ENCODE results near the gene SIPA1.
"Not testable (repeated sequence)": the region's sequence is repeated elsewhere in the genome, so short reads cannot be mapped to it uniquely, and the experiment has no call there.

SIPA1 gene

GRCh38 chr11:65624931-65625627, 12.8 kb upstream of the SIPA1 start:
- Mint-ChIP-seq H3K27me3 (ENCODE audit: low read depth) (no peaks in the 10 kb centered on the region), H3K4me3 (no peak overlapping the region), H3K4me1 (ENCODE audit: low read depth) (no peaks in the 10 kb centered on the region), H3K36me3 (ENCODE audit: low read depth) (peaks cover 39% of the 10 kb centered on the region), H3K27ac (no peak overlapping the region), H3K9me3 (no peaks in the 10 kb centered on the region)
- no peak for DNase-seq (ENCODE audit: low spot score)

GRCh38 chr11:65625628-65626342, 12.1 kb upstream of the SIPA1 start:
- Mint-ChIP-seq H3K4me1 (ENCODE audit: low read depth) (no peaks in the 10 kb centered on the region), H3K27me3 (ENCODE audit: low read depth) (no peaks in the 10 kb centered on the region), H3K27ac (no peak overlapping the region), H3K4me3 (no peak overlapping the region), H3K9me3 (no peaks in the 10 kb centered on the region), H3K36me3 (ENCODE audit: low read depth) (peaks cover 41% of the 10 kb centered on the region)
- no peak for DNase-seq (ENCODE audit: low spot score)

GRCh38 chr11:65627202-65627601, 10.7 kb upstream of the SIPA1 start:
- no peaks in the 10 kb centered on the region for H3K27me3 Mint-ChIP-seq (ENCODE audit: low read depth)
- no peaks in the 10 kb centered on the region for H3K4me1 Mint-ChIP-seq (ENCODE audit: low read depth)
- DNase-seq (ENCODE audit: low spot score) = no peak
- no peak overlapping the region for H3K27ac Mint-ChIP-seq
- H3K9me3 Mint-ChIP-seq = no peaks in the 10 kb centered on the region
- H3K36me3 Mint-ChIP-seq (ENCODE audit: low read depth) = peaks cover 37% of the 10 kb centered on the region
- no peak overlapping the region for H3K4me3 Mint-ChIP-seq

GRCh38 chr11:65629579-65629978, 8.3 kb upstream of the SIPA1 start:
- DNase-seq (ENCODE audit: low spot score) = no peak
- Mint-ChIP-seq H3K4me3 (no peak overlapping the region), H3K36me3 (ENCODE audit: low read depth) (peaks cover 29% of the 10 kb centered on the region), H3K9me3 (no peaks in the 10 kb centered on the region), H3K27ac (no peak overlapping the region), H3K4me1 (ENCODE audit: low read depth) (peaks cover 4% of the 10 kb centered on the region), H3K27me3 (ENCODE audit: low read depth) (no peaks in the 10 kb centered on the region)

GRCh38 chr11:65630215-65630614, 7.7 kb upstream of the SIPA1 start:
- Mint-ChIP-seq H3K9me3 (no peaks in the 10 kb centered on the region), H3K27ac (no peak overlapping the region), H3K4me1 (ENCODE audit: low read depth) (peaks cover 4% of the 10 kb centered on the region), H3K4me3 (no peak overlapping the region), H3K36me3 (ENCODE audit: low read depth) (peaks cover 33% of the 10 kb centered on the region), H3K27me3 (ENCODE audit: low read depth) (no peaks in the 10 kb centered on the region)
- DNase-seq (ENCODE audit: low spot score) = no peak

GRCh38 chr11:65633390-65634108, 4.4 kb upstream of the SIPA1 start:
- peaks cover 31% of the 10 kb centered on the region for H3K36me3 Mint-ChIP-seq (ENCODE audit: low read depth)
- H3K27ac Mint-ChIP-seq = peak overlapping the region; percentile 68
- no peak overlapping the region for H3K4me3 Mint-ChIP-seq
- no peaks in the 10 kb centered on the region for H3K27me3 Mint-ChIP-seq (ENCODE audit: low read depth)
- DNase-seq (ENCODE audit: low spot score) = no peak
- peaks cover 10% of the 10 kb centered on the region for H3K4me1 Mint-ChIP-seq (ENCODE audit: low read depth)
- no peaks in the 10 kb centered on the region for H3K9me3 Mint-ChIP-seq

- peaks cover 15% of the 10 kb centered on the region for H3K4me1 Mint-ChIP-seq (ENCODE audit: low read depth)
- H3K9me3 Mint-ChIP-seq = no peaks in the 10 kb centered on the region
- DNase-seq (ENCODE audit: low spot score) = no peak
- peaks cover 36% of the 10 kb centered on the region for H3K36me3 Mint-ChIP-seq (ENCODE audit: low read depth)
- H3K4me3 Mint-ChIP-seq = no peak overlapping the region
- no peaks in the 10 kb centered on the region for H3K27me3 Mint-ChIP-seq (ENCODE audit: low read depth)
- no peak overlapping the region for H3K27ac Mint-ChIP-seq
Measured at GRCh38 chr11:65634109-65634436, 3.8 kb upstream of the SIPA1 start.

- H3K27ac Mint-ChIP-seq = no peak overlapping the region
- no peaks in the 10 kb centered on the region for H3K27me3 Mint-ChIP-seq (ENCODE audit: low read depth)
- H3K9me3 Mint-ChIP-seq = no peaks in the 10 kb centered on the region
- DNase-seq (ENCODE audit: low spot score) = no peak
- peaks cover 32% of the 10 kb centered on the region for H3K36me3 Mint-ChIP-seq (ENCODE audit: low read depth)
- peaks cover 16% of the 10 kb centered on the region for H3K4me1 Mint-ChIP-seq (ENCODE audit: low read depth)
- H3K4me3 Mint-ChIP-seq = no peak overlapping the region
Measured at GRCh38 chr11:65634440-65634839, 3.5 kb upstream of the SIPA1 start.

GRCh38 chr11:65634905-65635731, 2.8 kb upstream of the SIPA1 start:
- no peak for DNase-seq (ENCODE audit: low spot score)
- Mint-ChIP-seq H3K27me3 (ENCODE audit: low read depth) (no peaks in the 10 kb centered on the region), H3K9me3 (no peaks in the 10 kb centered on the region), H3K27ac (no peak overlapping the region), H3K4me1 (ENCODE audit: low read depth) (peaks cover 23% of the 10 kb centered on the region), H3K36me3 (ENCODE audit: low read depth) (peaks cover 38% of the 10 kb centered on the region), H3K4me3 (no peak overlapping the region)

GRCh38 chr11:65636108-65637031, 1.5 kb upstream of the SIPA1 start:
- Mint-ChIP-seq H3K4me3 (peak overlapping the region; percentile 76), H3K27ac (no peak overlapping the region), H3K4me1 (ENCODE audit: low read depth) (peaks cover 27% of the 10 kb centered on the region)

GRCh38 chr11:65637032-65637557, 806 bp upstream of the SIPA1 start:
- Mint-ChIP-seq H3K27me3 (ENCODE audit: low read depth) (no peaks in the 10 kb centered on the region), H3K36me3 (ENCODE audit: low read depth) (peaks cover 47% of the 10 kb centered on the region), H3K9me3 (no peaks in the 10 kb centered on the region), H3K27ac (peak overlapping the region; percentile 60), H3K4me3 (peak overlapping the region; percentile 76), H3K4me1 (ENCODE audit: low read depth) (peaks cover 30% of the 10 kb centered on the region)
- DNase-seq (ENCODE audit: low spot score) = no peak

More at GRCh38 chr11:65636108-65637031, 1.5 kb upstream of the SIPA1 start:
- no peak for DNase-seq (ENCODE audit: low spot score)
- Mint-ChIP-seq H3K9me3 (no peaks in the 10 kb centered on the region), H3K27me3 (ENCODE audit: low read depth) (no peaks in the 10 kb centered on the region), H3K36me3 (ENCODE audit: low read depth) (peaks cover 44% of the 10 kb centered on the region)

GRCh38 chr11:65639228-65639597, 1.3 kb downstream of the SIPA1 start:
- Mint-ChIP-seq H3K4me3 (peak overlapping the region; percentile 97), H3K36me3 (ENCODE audit: low read depth) (peaks cover 52% of the 10 kb centered on the region), H3K4me1 (ENCODE audit: low read depth) (peaks cover 36% of the 10 kb centered on the region), H3K27ac (peak overlapping the region; percentile 97)
- not testable (repeated sequence) for H3K27me3 Mint-ChIP-seq (ENCODE audit: low read depth); DNase-seq (ENCODE audit: low spot score); H3K9me3 Mint-ChIP-seq

All from T-helper 2 cell treated with Interferon-gamma antibody and Interleukin-4, amounts not matched to agents 5 μg/mL and 100 μg/mL, for 36 hours (primary cell).